Ascending aorta (tissue), 2 donors: ENCODE measurements around the gene ZNF330. TPM values are rescaled to one million over a fixed set of nuclear protein-coding genes. Genes with fewer than 3 reads are reported as not detected.
"Not testable (repeated sequence)": the region's sequence is repeated elsewhere in the genome, so short reads cannot be mapped to it uniquely, and the experiment has no call there.

Experiments
- DNase-seq, 2 donors: peaks; one replicate each; pipeline ENCODE4 v3.0.0-alpha.2; 2019; ENCODE audit warnings: low spot score in 2 of 2
- H3K27ac ChIP-seq, 2 donors: fragments of 200-600 bp; sonication (generic); one replicate each; pipeline ENCODE4 v1.5.1; 2016 to 2017; ENCODE audit warnings: mild to moderate bottlenecking in 1 of 2
- H3K27me3 ChIP-seq: fragments of 200-600 bp; sonication (generic); one replicate; pipeline ENCODE4 v1.5.1; 2017
- H3K36me3 ChIP-seq, 2 donors: fragments of 200-600 bp; sonication (generic); one replicate each; pipeline ENCODE4 v1.5.1; 2016
- H3K4me1 ChIP-seq, 2 donors: fragments of 200-600 bp; sonication (generic); one replicate each; pipeline ENCODE4 v1.5.1; 2016 to 2017; ENCODE audit warnings: mild to moderate bottlenecking in 1 of 2
- H3K4me3 ChIP-seq, 2 donors: fragments of 200-600 bp; sonication (generic); one replicate each; pipeline ENCODE4 v1.5.1; 2016 to 2017; ENCODE audit warnings: mild to moderate bottlenecking in 1 of 2
- H3K9me3 ChIP-seq, 2 donors: fragments of 200-600 bp; sonication (generic); one replicate each; pipeline ENCODE4 v1.5.1; 2016
- intact Hi-C: fragments of 100-400 bp; cut with DNase I; formaldehyde crosslinking; loops from one replicate; pipeline ENCODE4 v1.15.1; 2023
- total RNA-seq: library from RNA; depleted of rRNA; stranded (reverse); fragments of >200 nt; gene quantifications from one replicate; pipeline ENCODE4 v1.1.0, GENCODE V29; 2016
- TF ChIP-seq, protein P1 (sequence below), 3 experiments: fragments of 200-600 bp in 2 of 3; fragments of 450-650 bp in 1 of 3; sonication (generic) in 2 of 3; IDR thresholded peaks; one replicate each; pipeline ENCODE4 v1.5.1; 2016 to 2019; ENCODE audit warnings: antibody characterized with exemption in 3 of 3, mild to moderate bottlenecking in 1 of 3, moderate library complexity in 1 of 3

The ZNF330 gene
- 7.9 TPM for total RNA-seq

DNA sequence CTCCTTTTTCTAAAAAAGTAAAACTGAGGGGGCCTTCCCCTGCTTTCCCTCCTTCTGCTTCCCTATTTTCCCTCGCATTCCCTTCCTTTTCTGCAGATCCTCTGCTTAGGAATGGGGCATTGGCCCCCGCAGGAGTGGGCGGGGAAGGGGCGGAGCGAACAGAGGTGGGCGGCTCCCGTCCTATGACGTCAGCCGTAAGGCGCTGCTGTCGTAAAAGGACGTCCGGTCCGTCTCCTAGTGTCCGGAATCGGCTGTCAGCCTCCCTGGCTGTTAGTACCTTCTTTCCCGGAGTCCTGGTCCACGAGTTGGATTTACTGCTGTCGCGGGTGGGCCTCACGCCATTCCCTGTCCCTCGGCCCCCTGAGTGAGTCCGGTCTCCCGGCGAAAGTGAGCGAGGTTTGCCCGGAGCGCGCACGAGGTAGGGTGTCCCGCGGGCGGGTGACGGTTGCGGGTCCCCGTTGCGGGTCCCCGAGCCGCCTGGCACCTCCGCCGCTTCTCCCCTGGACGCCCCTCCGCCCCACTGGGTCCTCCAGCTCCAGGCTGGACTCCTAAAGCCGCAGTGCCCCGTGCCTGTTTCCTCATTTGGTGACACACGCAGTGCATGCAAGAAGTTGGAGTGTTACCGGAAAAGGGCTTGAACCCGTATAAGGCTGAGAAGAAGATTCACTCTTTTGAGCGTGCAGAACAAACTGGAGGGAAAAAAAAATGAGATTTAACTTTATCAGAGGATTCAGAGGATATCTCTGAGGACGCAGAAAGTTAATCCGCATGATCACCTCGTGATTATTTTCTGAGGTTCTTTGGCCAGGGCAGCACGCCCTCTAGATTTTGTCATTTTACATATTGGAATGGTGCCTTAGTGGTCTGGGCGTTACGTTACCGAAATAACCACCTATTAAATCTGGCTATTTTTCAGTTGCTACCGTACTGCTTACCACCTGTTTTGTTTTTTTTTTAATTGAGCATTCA lies at the start of gene ZNF330:
ZNF330 (plus strand) TSS at position 205 of the 969 bp plus-strand sequence. CDS start 1,477 bp downstream, outside the sequence.
- no peaks in the 10 kb centered on the region for H3K36me3 ChIP-seq
- H3K27me3 ChIP-seq, result no peaks in the 10 kb centered on the region
- peaks cover 4 to 5% of the 10 kb centered on the region in 2 donors for H3K4me1 ChIP-seq
- TF ChIP-seq, protein P1, sequence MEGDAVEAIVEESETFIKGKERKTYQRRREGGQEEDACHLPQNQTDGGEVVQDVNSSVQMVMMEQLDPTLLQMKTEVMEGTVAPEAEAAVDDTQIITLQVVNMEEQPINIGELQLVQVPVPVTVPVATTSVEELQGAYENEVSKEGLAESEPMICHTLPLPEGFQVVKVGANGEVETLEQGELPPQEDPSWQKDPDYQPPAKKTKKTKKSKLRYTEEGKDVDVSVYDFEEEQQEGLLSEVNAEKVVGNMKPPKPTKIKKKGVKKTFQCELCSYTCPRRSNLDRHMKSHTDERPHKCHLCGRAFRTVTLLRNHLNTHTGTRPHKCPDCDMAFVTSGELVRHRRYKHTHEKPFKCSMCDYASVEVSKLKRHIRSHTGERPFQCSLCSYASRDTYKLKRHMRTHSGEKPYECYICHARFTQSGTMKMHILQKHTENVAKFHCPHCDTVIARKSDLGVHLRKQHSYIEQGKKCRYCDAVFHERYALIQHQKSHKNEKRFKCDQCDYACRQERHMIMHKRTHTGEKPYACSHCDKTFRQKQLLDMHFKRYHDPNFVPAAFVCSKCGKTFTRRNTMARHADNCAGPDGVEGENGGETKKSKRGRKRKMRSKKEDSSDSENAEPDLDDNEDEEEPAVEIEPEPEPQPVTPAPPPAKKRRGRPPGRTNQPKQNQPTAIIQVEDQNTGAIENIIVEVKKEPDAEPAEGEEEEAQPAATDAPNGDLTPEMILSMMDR (IDR thresholded peaks at IDR 0.05), result peak in 1 of 3 experiments; percentile 37
- H3K27ac ChIP-seq, result peak within 1 kb of the TSS; percentile 94 to 98
- peak; percentile 36 to 96 for DNase-seq
- H3K9me3 ChIP-seq, result no peaks in the 10 kb centered on the region
- intact Hi-C loops, result loop anchor here (5.0 to 10.0 kb wide), 7 partner anchors 89 to 1919 kb away; partner anchors contain the start of genes ELMOD2, NAA15, NDUFC1 and RNF150
- H3K4me3 ChIP-seq, result peak within 1 kb of the TSS; percentile 79 to 96

DNA sequence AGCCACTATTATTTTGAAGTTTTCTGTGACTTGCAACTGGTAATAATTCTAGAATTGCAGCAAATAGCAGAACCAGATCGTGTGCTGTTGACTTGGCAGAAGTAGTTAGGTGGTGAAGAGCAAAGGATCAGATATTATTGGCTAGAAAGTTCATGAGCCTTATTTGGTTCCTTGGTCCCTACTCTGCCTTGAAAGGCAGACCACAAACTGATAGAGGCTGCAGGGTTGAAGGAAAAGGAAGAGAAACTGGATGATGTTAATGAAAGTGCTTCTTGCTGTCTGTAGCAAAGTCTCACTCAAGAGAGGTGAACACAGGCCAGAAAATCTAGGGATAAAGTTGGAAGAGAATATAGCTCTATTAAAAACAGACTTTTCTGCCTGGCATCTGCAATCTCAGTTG lies 46.2 kb upstream of the ZNF330 start:
- TF ChIP-seq, protein P1 (IDR thresholded peaks at IDR 0.05), result no peak
- Histone ChIP-seq H3K27ac (no peak overlapping the region), H3K36me3 (no peaks in the 10 kb centered on the region), H3K27me3 (no peaks in the 10 kb centered on the region), H3K4me1 (no peaks in the 10 kb centered on the region), H3K9me3 (no peaks in the 10 kb centered on the region), H3K4me3 (no peak overlapping the region)
- DNase-seq, result no peak
- intact Hi-C loops, result no loop called here

DNA sequence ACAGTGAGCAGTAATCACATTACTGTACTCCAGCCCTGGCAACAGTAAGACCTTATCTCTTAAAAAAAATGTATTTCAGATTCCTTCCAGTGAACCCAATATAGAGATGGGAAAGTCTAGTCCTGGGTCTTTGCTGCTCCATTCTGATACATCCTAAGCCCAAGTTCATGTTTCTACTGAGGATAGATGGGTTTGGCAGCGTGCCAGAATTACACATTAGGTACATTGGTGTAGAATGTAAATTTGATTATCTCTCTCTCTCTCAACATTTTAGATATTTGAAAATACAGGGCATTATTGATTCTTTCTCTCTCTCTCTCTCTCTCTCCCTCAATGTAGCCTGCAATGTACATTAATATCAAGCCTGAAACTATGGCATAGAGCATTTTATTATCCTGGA lies 43.5 kb upstream of the ZNF330 start:
- Histone ChIP-seq H3K27me3 (no peaks in the 10 kb centered on the region), H3K4me1 (no peaks in the 10 kb centered on the region), H3K4me3 (no peak overlapping the region), H3K27ac (no peak overlapping the region), H3K9me3 (no peaks in the 10 kb centered on the region), H3K36me3 (no peaks in the 10 kb centered on the region)
- no peak for DNase-seq
- intact Hi-C loops, result no loop called here
- TF ChIP-seq, protein P1 (IDR thresholded peaks at IDR 0.05), result no peak

DNA sequence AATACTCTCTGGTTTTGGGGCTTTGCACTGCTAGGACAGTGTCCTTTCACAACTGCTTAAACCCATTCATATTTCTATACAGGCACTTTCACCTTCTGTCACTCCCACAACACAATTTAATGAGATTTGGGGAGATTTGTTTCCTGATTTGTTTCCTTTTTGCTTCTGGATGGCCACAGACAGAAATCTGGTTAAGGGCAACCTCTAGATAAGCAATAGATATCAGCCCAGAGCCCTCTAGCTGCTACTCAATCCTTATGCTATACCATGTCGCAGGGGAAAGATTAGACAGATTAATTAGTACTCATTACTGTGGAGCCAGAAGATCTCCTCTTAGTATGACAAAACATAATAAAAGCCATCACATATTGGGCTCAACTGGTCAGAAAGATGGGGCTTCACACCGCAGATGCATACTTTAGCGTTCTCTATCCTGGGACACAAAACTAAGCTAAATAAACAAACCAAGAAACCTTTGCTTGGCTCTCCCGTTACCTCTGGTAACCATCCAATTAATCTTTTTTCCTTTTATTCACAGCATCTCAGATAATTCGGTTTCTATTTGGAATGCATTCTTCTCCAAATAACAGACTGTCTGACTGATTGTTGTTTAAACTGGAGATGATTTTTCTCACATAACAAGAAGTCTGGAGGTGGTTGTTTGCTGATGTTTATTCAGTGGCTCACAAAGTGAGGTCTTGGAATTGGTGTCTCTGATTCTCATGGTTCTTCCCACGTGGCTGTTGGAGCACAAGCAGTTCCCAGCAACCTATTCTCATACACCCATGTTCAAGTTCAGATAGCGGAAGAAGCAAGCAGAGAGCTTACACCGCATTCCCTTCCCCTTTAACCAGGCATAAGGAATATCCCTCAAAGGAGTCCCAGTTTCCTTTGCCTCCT lies 41.0 kb upstream of the ZNF330 start:
- TF ChIP-seq, protein P1 (IDR thresholded peaks at IDR 0.05), result no peak
- intact Hi-C loops, result no loop called here
- no peaks in the 10 kb centered on the region for H3K9me3 ChIP-seq
- H3K36me3 ChIP-seq, result no peaks in the 10 kb centered on the region
- DNase-seq, result no peak
- H3K4me3 ChIP-seq, result no peak overlapping the region
- no peaks in the 10 kb centered on the region for H3K27me3 ChIP-seq
- H3K4me1 ChIP-seq, result no peaks in the 10 kb centered on the region
- no peak overlapping the region for H3K27ac ChIP-seq

DNA sequence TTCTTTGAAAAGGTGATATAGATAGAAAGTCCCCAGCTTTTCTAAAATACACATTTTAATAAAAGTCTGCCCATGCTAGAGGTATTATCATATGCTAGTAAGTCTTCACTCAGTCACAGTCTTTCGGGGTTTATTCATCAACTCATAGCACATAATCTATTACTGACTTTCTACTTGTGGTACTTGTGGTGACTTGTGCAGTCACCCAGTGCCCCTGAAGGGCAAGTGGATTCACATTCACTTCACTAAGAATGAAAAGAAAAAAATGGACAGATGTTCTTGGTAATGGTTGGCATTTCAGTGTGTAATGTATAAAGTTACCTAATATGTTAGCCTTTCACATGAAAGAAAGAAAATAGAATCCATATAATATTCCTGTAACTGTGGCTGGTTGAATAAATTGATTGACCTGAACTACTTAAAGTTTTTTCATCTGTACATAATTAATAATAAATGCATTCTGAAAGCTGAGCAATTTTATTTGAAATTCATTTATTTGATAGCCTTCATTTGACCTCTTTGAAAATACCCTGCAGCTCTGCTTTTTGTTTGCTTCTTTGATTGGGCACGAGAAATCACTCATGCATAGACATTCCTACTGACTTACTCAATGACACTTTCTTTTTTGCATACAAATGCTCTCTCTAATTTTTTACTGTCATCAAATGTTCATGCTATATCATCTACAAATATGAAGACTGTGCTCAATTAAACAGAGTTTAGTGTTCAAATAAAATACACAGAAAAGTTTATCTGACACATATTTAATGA lies 39.5 kb upstream of the ZNF330 start:
- DNase-seq, result no peak
- H3K27me3 ChIP-seq, result no peaks in the 10 kb centered on the region
- H3K4me1 ChIP-seq, result no peaks in the 10 kb centered on the region
- H3K4me3 ChIP-seq, result no peak overlapping the region
- no peaks in the 10 kb centered on the region for H3K9me3 ChIP-seq
- TF ChIP-seq, protein P1 (IDR thresholded peaks at IDR 0.05), result no peak
- H3K36me3 ChIP-seq, result no peaks in the 10 kb centered on the region
- H3K27ac ChIP-seq, result no peak overlapping the region
- intact Hi-C loops, result no loop called here

DNA sequence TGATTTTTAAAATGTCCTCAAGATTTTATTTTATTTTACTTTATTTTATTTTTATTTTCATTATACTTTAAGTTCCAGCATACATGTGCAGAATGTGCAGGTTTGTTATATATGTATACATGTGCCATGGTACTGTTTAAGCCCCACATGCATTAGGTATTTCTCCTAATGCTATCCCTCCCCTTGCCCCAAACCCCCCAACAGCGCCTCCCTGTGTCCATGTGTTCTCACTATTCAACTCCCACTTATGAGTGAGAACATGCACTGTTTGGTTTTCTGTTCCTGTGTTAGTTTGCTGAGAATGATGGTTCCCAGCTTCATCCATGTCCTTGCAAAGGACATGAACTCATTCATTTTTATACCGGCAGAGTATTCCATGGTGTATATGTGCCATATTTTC lies 37.2 kb upstream of the ZNF330 start:
- H3K4me3 ChIP-seq, H3K27ac ChIP-seq, intact Hi-C loops, H3K4me1 ChIP-seq, H3K9me3 ChIP-seq, H3K27me3 ChIP-seq, H3K36me3 ChIP-seq, DNase-seq: not testable (repeated sequence)
